GM18508 (cell line): ENCODE measurements around the gene MT1F.
"Not testable (repeated sequence)": the region's sequence is repeated elsewhere in the genome, so short reads cannot be mapped to it uniquely, and the experiment has no call there.

ENCODE experiments used
- ATAC-seq: cut with Tn5 transposase; IDR thresholded peaks from one replicate; pipeline ENCODE4 v1.9.1; 2021; ENCODE audit warnings: moderate number of reproducible peaks; ENCODE audit not compliant: insufficient read depth, unreplicated experiment

MT1F gene

DNA sequence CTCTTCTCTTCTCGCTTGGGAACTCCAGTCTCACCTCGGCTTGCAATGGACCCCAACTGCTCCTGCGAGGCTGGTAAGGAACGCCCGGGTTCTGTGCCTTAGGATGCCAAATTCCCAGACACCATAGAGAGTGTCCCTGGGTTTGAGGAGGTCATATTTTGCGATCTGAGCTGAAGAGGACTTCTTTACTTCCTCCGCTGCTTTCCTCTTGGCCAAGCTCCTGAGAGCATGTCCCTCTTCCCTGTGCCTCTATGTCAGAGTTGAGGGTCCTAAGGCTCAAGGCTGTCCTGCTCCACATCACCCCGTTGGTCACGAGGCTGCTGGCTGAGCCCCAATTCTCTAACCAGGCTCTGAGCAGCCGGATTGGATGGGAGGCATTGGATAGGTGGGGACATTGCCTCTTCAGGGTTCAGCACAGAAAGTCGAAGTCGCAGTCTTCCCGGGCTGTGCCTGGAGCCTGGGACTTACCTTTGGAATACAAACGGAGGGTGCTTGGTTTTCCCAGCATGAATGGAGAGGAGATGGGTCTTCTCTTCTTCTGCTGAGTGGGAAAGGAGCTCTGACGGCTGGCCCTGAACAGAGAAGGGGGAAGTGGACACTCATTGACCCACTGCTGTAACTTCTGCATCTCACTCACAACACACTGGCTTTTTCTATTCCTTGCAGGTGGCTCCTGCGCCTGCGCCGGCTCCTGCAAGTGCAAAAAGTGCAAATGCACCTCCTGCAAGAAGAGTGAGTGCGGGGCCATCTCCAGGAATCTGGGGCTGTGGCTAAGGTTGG, 12.3 kb downstream of the MT1F start:
- no peak for ATAC-seq

DNA sequence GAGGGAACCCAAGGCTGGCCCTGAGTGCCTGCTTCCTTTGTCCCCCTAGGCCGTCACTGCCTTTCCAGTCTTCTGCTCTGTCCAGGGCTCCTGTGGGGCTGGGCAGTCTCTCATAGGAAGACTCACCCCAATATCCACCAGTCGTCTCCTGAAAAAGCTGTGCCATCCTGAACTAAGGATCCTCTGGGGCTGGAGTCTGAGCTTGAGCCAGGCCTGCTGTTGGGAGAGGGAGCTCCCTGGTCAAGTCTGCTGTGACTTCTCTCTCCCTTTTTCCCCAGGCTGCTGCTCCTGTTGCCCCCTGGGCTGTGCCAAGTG, 12.8 kb downstream of the MT1F start:
- no peak for ATAC-seq

DNA sequence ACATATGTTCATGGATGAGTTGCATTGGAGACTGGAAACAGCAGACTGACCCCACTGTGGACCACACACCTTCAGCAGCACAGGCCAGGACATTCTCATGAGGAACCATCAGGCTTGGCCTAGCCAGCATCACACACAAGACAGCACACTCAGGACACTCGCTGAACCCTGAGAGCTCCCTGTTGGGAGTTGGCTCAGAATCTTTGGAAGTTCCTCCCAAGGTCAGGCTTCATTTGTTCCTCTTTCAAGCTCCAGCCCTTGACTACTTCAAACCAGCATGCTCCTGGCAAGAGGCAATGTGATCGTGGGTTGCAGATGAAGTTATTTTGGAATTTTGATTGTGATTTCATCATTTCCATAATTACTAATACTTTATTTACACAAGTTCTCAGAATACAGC, 13.9 kb downstream of the MT1F start:
- not testable (repeated sequence) for ATAC-seq

DNA sequence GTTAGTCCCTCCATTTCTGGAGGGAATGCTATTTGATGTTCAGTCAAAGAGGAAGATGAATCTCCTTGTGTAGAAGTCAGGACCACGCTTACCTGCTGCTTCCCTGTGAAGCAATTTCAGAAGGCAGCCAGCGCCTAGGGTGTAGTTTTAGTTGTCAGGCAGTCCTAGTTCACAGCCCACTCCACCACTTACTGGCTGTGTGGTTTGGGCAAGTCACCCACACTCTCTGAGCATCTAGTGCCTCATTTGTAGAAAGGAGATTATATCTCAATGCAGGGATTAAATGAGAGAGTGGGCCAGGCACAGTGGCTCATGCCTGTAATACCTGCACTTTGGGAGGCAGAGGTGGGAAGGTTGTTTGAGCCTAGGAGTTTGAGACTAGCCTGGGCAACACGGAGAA, 14.4 kb downstream of the MT1F start:
- ATAC-seq = not testable (repeated sequence)

DNA sequence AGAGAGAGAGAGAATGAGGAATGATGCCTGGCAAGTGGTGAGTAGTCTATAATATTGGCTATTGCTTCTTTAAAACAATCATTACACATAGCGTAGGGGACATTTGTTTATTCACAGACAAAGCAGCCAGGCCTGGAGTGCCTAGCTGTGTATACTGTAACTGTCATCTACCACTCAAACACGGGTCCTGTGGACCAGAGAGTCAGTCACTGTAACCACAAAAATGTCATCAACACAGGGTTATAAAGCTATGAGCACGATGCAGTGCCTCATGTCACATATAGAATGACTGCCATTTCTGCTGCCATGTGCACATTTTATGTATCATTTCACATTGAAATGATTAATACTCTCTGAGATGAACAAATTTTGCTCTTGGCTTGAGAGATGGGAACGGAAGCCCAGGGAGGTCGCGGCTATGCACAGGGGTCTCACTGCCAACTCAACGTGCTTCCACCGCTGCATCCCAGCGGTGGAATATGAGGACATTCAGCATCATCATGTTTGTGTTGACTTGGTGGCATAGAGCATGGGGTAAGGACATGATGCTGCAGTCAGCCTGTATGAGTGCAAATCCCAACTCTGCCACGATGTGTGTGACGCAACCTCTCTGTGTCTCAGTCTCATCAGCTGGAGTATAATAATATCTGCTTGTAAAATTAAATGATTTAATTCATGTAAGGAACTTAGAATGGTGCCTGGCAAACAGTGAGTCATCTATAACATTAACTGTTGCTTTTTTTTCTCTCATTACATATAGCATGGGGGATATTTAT, 15.2 kb downstream of the MT1F start:
- no peak for ATAC-seq

DNA sequence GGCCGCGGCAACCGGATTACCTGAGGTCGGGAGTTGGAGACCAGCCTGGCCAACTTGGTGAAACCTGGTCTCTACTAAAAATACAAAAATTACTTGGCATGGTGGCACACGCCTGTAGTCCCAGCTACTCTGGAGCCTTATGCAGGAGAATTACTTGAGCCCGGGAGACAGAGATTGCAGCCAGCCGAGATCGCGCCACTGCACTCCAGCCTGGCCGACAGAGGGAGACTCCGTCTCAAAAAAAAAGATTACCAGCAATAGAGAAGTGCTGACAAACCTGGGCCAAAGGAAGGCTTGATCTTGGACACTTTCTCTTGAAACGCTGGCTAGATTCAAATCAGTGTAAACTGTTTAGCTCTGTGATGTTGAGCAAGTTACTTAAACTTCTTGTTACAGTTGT, 16.2 kb downstream of the MT1F start:
- no peak for ATAC-seq

DNA sequence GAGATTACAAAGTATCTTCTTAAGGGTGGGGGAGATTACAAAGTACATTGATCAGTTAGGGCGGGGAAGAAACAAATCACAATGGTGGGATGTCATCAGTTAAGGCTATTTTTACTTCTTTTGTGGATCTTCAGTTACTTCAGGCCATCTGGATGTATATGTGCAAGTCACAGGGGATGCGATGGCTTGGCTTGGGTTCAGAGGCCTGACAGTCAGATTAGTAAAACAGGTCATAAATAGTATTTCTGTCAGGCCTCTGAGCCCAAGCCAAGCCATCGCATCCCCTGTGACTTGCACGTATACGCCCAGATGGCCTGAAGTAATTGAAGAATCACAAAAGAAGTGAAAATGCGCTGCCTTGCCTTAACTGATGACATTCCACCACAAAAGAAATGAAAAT, 16.8 kb downstream of the MT1F start:
- not testable (repeated sequence) for ATAC-seq

DNA sequence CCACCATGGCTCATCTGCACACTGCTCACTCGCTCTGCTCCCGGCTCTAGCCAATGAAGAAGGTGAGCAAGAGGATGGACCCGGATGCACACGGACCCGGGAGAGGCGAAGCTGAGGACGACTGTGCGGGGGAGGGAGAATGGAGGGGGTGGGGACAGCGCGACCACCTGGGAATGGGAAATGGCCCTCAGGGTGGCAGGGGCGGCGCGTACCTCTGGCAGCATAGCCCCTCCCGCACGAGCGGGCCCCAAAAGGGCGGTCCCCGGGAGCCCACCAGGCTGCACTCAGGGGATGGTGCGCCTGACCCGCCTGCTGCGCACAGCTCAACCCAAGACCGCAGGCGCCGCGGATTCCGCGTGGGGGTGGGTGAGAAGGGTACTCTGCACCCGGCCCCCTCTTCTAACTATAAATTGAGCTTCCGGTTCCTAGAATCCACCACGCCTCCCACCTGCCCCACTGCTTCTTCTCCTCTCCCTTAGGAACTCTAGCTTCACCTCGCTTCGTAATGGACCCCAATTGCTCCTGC, 18.0 kb downstream of the MT1F start:
- no peak for ATAC-seq

DNA sequence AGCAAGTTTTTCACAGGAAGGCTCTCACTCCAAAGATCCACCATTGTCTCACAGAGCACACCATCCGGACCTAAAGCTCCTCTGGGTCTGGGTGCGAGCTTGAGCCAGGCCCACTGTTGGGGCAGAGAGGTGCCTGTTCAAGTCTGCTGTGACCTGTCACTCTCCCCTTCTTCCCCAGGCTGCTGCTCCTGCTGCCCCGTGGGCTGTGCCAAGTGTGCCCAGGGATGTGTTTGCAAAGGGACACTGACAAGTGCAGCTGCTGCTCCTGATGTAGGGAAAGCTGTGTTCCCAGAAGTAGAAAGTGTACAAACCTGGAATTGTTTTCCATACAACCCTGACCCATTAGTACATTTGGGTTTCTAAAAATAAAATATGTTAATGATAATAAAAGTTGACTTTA, 19.7 kb downstream of the MT1F start:
- ATAC-seq = no peak

DNA sequence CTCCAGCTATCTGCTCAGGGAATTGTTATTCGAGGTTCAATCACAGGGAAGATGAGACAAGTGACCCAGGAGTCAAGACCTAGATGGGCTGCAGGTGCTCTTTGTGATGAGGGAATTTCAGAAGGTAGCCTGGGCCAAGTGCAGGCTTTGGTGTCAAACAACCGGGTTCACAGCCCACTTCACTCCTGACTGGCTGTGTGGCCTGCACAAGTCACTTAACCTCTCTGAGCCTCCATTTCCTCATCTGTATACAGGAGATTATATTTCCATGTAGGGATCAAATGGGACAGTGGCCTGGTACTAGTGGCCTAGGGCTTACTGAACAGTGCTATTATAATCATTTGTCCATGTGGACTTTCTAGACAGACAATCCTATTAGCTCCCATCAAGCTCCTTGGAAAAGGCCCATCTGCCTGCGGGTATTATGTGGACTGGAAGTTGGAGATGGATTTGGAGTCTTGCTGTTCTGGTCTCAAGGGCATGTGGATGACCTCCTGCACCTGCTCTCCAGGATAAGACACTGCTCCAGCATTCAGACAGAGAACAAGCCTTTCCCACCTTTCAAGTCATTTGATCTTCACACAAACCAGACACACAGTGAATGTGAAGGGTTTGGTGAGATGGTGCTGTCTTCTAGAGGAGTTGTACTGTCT, 21.4 kb downstream of the MT1F start:
- ATAC-seq = no peak

DNA sequence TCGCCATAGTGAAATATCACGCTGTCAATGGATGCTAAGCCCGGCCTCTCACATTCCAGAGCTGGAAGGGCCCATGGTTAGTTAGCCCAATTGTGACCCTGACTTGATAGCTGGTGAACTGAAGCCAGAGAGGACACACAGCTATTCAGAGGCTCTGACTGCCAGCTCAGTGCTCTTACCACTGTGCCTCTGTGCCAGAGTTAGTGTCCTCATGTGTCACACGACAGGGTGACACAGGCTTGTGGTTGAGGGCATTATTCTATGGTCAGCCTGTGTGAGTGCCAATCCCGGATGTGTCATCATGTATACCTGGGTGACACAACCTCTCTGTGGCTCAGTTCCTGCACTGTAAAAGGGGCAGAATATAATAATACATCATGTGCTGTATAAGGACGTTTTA, 22.1 kb downstream of the MT1F start:
- ATAC-seq = no peak

DNA sequence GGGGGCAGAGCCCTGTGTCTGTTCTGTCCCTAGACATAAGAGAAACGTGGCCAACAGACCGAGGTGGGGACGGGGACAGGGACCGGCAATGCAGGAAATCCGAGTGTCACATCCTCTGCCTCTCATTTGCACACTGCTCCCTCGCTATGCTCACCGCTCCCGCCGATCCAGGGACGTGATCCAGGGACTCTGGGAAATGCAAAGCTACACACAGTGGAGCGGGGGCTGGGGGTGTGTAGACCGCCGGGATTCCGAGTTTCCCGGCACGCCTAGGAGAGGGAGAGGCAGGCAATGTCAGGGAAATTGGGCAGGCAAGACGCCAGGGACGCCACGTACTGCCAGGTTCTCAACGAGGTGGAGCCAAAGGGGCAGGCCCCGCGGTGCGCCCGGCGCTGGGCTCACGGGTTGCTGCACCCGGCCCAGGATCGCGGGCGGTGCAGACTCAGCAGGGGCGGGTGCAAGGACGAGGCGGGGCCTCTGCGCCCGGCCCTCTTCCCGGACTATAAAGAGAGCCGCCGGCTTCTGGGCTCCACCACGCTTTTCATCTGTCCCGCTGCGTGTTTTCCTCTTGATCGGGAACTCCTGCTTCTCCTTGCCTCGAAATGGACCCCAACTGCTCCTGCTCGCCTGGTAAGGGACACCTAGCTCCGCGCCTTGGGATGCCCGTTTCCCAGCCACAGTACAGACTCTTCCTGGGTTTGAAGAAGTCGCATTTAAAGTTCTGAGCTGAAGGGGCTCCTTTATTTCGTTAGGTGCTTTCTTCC, 24.4 kb downstream of the MT1F start, which contains the start of gene MT1X:
TSS of gene MT1X (plus strand) at position 532 of the 764 bp plus-strand sequence. CDS start at position 603, 71 bp downstream.
- ATAC-seq = peak; percentile 69

DNA sequence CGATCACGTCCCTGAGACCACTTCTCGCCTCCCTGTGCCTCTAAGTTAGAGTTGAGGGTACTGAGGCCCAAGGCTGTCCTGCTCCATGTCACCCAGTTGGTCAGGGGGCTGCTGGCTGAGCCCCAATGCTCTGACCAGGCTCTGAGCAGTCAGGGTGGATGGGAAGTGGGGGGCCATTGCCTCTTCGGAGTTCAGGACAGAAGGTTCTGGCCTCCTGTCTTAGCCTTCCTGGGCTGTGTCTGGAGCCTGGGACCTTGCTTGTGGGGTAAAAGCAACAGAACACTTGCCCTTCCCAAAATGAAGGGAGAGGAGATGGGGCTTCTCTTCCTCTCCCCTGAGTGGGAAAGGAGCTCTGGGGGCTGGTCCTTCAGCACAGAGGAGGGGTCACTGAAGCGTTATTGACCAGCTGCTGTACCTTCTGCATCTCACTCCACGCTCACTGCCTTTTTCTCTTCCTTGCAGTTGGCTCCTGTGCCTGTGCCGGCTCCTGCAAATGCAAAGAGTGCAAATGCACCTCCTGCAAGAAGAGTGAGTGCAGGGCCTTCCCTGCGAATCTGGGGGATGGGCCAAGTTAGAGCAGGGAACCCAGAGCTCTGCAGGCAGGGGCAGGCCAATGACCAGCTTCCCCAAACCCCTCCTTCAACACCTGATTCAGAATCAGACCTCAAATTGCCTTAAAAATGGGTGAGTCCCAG, 25.1 kb downstream of the MT1F start:
- no peak for ATAC-seq

DNA sequence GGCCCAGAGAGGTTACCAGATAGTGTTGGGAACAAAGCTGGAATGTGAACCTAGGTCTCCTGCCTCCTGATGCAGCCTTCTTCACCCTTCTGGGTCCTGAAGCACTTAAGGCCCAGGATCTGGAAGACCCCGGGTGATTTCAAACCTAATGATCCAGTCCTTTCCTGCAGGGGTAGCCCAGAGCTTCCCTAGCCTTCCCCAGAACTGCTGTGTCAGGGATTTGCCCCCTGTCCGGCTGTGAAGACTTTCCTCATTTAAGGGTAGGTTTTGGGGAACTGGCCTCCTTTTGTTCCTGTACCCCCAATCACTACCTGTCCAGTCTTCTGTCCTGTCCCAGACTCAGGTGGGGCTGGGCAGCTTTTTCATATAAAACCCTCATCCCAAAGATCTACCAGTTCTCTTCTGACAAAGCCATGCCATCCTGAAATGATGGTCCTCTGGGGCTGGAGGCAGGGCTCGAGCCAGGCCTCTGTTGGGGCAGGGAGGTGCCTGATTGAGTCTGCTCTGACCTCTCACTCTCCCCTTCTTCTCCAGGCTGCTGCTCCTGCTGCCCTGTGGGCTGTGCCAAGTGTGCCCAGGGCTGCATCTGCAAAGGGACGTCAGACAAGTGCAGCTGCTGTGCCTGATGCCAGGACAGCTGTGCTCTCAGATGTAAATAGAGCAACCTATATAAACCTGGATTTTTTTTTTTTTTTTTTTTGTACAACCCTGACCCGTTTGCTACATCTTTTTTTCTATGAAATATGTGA, 25.8 kb downstream of the MT1F start:
- ATAC-seq = no peak

DNA sequence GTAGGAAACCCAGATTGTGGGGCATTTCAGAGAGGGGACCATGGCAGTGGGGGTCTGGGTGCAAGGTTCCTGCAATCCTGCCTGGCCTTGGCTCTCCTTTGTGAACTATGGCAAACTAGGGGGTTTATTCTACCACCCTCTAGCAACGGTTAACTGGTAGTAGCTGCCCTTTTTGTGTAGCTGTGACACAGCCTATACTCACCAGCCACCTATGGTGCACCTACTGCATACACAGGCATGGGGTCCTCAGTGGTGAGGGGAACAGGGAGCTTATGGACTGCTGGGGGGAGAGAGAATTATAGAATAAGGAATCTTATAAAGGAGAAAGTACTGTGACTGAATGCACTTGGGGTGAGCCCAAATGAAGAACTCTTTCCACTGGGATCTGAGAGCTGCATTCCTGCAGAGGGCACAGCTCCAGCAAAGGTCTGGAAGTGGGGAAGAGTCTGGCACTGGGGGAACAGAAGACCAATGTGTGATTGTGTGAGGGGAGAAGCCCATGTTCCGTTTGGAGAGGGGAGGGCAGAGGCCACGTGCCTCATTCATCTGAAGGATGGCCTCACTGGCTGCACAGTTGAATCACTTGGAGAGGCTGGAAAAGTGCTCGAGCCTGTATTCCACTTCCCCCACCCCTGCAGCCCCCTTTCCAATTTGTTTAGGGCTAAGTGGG, 26.6 kb downstream of the MT1F start:
- ATAC-seq = no peak

DNA sequence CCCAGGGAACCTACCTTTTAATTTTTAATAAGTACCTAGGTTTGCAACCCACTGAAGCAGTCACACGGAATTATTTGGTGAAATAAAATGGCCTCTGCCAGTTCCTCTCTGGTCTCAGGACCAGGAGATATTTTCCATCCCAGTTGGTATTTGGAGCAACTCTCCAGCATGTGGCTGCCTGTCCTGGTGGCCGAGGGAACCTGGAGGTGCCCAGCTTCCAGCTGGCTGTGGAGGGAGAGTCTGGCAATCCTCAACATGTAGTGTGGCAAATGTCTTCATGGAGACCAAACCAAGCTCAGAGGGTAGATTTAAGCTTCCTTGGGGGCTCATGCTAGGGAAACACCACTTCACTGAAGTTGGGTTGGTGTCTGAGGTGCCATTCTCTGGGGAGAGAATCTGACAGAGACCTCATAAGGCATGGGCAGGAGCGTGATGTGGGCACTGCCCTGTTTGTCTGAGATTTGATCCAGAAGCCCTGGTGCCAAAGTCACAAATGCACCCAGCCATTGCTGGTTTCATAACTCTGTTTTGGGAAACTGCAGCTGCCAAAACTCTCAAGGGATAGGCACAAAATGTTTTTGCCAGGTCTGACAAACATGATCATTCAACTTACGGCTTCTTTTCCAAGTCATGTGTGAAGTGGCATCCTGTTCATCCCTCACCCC, 27.3 kb downstream of the MT1F start:
- ATAC-seq = no peak

DNA sequence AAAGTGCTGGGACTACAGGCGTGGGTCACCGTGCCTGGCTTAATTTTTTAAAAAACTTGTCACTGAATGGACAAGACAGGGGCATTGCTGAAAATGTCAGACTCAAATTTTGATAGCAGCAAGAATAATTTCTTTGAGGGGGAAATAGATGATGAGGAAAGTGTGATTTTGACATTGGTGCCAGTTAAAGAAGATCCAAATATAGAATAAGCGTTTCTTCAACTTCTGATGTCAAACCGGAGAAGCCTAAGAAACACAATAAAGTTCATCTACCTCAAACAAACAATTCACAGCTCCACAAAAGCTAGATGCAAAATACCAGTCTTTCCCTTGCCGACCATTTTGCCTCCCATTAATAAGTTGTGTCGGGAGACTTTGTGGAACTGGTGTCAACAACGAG, 29.0 kb downstream of the MT1F start:
- no peak for ATAC-seq

DNA sequence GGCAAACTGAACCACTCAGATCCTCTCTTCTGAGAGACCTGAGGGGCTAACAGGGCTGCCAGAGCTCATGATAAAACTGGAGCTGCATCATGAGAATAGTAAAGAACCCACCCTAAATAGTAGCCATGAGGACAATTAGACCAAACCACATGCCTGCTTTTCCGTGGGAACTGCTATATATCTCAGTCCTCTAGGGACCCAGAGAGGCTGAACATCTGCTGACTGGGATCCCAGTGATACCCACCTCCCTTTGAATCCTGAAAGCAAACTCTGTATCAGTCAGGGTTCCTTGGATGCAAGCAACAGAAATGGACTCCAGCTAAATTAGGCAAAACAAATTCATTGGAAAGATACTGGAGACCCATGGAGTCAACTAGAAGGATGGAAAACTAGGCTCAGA, 31.0 kb downstream of the MT1F start:
- ATAC-seq = no peak
